ENCODE results near the gene CLEC4A. TPM values are rescaled to one million over a fixed set of nuclear protein-coding genes. Genes with fewer than 3 reads are reported as not detected.

The CLEC4A gene
- total RNA-seq, 1 experiment from 2014 or later: 0.37 TPM

GRCh38 chr12:8080120-8080519 is 43.3 kb upstream of the CLEC4A start:
- H3K27me3 Mint-ChIP-seq (ENCODE audit: low read depth): no peaks in the 10 kb centered on the region
- no peak overlapping the region for H3K56ac ChIP-seq (ENCODE audit: insufficient read length, low read depth, low read length)
- H2BK20ac ChIP-seq (ENCODE audit: low read depth, low read length, poor library complexity, severe bottlenecking): no peak overlapping the region
- H3K4me1 Mint-ChIP-seq: peaks cover 27 to 29% of the 10 kb centered on the region in 2 experiments
- H3K4me3 Mint-ChIP-seq: no peak overlapping the region
- no peak overlapping the region for H2AK5ac ChIP-seq (ENCODE audit: insufficient read length, low read length)
- TF ChIP-seq CTCF (conservative IDR thresholded peaks at IDR 0.05): no peak
- no peak overlapping the region for H2BK15ac ChIP-seq (ENCODE audit: low read depth, low read length)
- H4K91ac ChIP-seq (ENCODE audit: insufficient read length, low read depth, low read length): no peak overlapping the region
- peaks cover 4% of the 10 kb centered on the region for H3K79me1 ChIP-seq (ENCODE audit: insufficient read depth, low read depth, low read length, poor library complexity, severe bottlenecking)
- no peak overlapping the region for H3K18ac ChIP-seq (ENCODE audit: insufficient read length, low read depth, low read length)
- H3K23ac ChIP-seq (ENCODE audit: insufficient read length, low read depth, low read length): no peak overlapping the region
- H3K4me2 ChIP-seq (ENCODE audit: insufficient read depth, insufficient read length, low read length): no peak overlapping the region
- no peak overlapping the region for H2AFZ ChIP-seq (ENCODE audit: low read length)
- no peak for DNase-seq
- no peak overlapping the region for H3K14ac ChIP-seq (ENCODE audit: insufficient read depth, low read length)
- no peak overlapping the region for H3K27ac ChIP-seq (ENCODE audit: insufficient read length, low read depth, low read length)
- H3K27me3 ChIP-seq (ENCODE audit: insufficient read depth, low read length): no peaks in the 10 kb centered on the region
- H3K36me3 Mint-ChIP-seq (ENCODE audit: insufficient read depth in 1 of 3, low read depth in 3 of 3): peaks cover 0 to under 1% (median 0%) of the 10 kb centered on the region in 3 experiments; a peak in 1 of 7 replicates
- no peak overlapping the region for H2BK5ac ChIP-seq (ENCODE audit: insufficient read length, low read length)
- no peak overlapping the region for H4K5ac ChIP-seq (ENCODE audit: insufficient read length, low read depth, low read length)
- H3K4ac ChIP-seq (ENCODE audit: low read depth, low read length): no peak overlapping the region
- peak overlapping the region in 1 of 3 experiments; percentile 22; a peak in 1 of 7 replicates for H3K27ac Mint-ChIP-seq
- no peak overlapping the region for H2BK120ac ChIP-seq (ENCODE audit: low read depth, low read length, poor library complexity, severe bottlenecking)
- H3K4me1 ChIP-seq (ENCODE audit: insufficient read depth, low read length): no peaks in the 10 kb centered on the region; the same call in 1 of the 2 replicates
- H4K8ac ChIP-seq (replicated peaks; ENCODE audit: insufficient read length, low read depth, low read length): no peak overlapping the region
- no peaks in the 10 kb centered on the region for H4K20me1 ChIP-seq (ENCODE audit: control insufficient read depth, insufficient read depth, insufficient read length)
- H3K9me3 Mint-ChIP-seq: no peaks in the 10 kb centered on the region
- no peaks in the 10 kb centered on the region for H3K9me3 ChIP-seq (ENCODE audit: control insufficient read depth, low read depth, low read length)
- no peak overlapping the region for H2BK12ac ChIP-seq (ENCODE audit: insufficient read length, low read depth, low read length)
- H3K79me2 ChIP-seq (ENCODE audit: insufficient read depth, low read length): peaks cover 4% of the 10 kb centered on the region; the same call in 1 of the 2 replicates
- H3K9ac ChIP-seq (ENCODE audit: extremely low read depth, insufficient read length, low read length): no peak overlapping the region
- peaks cover 9% of the 10 kb centered on the region for H3K23me2 ChIP-seq (ENCODE audit: insufficient read length, low read depth, low read length, poor library complexity, severe bottlenecking)
- H3T11ph ChIP-seq (ENCODE audit: low read length): no peak overlapping the region
